ENCODE results near the gene TFCP2L1.

GRCh38 chr2:121189661-121190381 lies 95.2 kb downstream of the TFCP2L1 start:
- no peak for TF ChIP-seq CTCF (conservative IDR thresholded peaks at IDR 0.05; ENCODE audit: low read depth, low read length)
- TF ChIP-seq EZH2 (IDR thresholded peaks at IDR 0.05; ENCODE audit: low read length, unreplicated experiment) = no peak
